ENCODE data around the gene PI4K2A.

The PI4K2A gene

GRCh38 chr10:97640174-97640867, at the start of gene PI4K2A:
PI4K2A (plus strand) TSS chr10:97640671; CDS start chr10:97640743, 72 bp downstream.
- DNase-seq, result peak; percentile 98

- DNase-seq, result no peak
Measured at GRCh38 chr10:97590748-97591495, 49.5 kb upstream of the PI4K2A start.

GRCh38 chr10:97593421-97593820, 47.0 kb upstream of the PI4K2A start:
- no peak for DNase-seq

DNA sequence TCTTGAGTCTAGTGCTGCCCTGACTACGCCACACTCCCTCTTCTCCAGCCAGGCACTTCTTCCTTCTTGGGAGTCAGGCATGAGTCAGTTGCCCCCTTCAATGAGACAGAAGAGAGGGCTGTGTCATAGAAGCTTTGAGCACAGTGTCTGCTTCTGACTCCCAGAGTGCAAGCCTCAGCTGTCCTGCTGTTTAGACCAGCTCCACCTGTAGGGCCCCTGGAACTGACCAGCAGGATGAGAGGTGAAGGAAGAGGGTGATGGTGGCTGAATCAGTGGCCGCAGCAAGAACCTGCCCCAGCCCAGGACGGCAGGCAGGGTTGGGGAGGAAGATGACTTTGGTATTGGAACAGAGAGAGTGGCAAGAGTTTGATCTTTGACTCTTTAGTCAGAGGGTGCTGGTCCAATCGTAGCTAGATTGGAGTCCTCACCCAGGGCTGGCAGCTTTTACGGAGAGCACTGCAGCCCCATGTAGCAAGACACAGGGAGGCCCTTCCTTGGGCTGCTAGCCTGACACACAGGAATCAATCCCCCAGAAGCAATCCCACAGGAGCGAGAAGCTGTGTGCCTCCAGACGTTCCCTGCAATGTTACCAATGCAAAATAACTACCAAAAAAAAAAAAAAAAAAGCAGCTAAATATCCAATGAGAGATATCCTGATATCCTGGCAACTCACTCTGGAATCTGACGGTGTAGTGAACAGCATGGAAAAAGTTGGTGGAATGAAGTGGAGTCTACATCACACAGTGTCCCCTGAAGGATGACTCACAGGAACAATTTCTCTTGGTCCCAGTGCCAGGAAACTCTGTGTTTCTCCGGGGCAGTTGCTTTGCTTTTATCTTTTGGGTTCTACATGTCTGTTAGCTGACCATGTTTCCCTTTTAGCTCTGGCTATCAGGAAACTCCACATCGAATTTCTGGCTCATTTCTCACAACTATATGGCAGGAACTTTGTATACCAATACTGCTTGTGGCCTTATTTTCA, 44.1 kb upstream of the PI4K2A start:
- DNase-seq, result no peak

GRCh38 chr10:97597778-97598177, 42.7 kb upstream of the PI4K2A start:
- DNase-seq, result no peak

GRCh38 chr10:97598407-97599271, 41.8 kb upstream of the PI4K2A start:
- no peak for DNase-seq

DNA sequence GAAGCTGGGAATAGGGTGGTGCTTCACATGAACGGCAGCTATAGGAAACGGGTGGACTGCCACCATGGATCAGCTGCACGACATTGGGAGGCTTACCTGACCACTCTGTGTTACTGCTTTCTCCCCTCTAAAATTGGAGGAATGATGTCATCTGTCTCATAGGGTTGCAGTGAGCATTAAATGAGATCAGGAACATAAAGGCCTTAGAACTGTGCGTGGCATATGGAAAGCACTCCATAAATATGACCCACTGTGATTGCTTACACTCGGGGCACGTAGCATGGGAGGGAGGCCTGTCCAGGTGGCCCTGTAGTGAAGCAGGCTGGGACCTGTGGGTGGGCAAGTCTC, 41.2 kb upstream of the PI4K2A start:
- DNase-seq, result no peak

DNA sequence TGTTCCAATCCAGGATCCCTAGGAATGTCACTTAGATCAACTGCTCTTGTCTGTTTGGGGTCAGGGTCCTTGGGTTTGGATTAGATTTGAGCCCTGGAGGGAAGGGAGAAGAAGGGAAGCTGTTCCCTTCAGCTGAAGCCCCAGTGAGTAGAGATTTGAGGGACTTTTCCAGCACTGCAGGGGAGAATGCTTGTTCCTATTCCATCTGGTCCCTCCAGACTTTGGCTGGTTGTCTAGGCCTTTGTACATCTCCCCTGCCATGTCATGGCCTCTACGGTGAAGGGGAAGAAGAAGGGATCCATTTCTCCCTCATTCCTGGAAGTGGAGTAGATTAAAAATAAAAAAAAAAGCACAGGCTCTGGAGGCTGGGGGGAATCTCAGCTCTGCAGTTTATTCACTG, 39.9 kb upstream of the PI4K2A start:
- no peak for DNase-seq

DNA sequence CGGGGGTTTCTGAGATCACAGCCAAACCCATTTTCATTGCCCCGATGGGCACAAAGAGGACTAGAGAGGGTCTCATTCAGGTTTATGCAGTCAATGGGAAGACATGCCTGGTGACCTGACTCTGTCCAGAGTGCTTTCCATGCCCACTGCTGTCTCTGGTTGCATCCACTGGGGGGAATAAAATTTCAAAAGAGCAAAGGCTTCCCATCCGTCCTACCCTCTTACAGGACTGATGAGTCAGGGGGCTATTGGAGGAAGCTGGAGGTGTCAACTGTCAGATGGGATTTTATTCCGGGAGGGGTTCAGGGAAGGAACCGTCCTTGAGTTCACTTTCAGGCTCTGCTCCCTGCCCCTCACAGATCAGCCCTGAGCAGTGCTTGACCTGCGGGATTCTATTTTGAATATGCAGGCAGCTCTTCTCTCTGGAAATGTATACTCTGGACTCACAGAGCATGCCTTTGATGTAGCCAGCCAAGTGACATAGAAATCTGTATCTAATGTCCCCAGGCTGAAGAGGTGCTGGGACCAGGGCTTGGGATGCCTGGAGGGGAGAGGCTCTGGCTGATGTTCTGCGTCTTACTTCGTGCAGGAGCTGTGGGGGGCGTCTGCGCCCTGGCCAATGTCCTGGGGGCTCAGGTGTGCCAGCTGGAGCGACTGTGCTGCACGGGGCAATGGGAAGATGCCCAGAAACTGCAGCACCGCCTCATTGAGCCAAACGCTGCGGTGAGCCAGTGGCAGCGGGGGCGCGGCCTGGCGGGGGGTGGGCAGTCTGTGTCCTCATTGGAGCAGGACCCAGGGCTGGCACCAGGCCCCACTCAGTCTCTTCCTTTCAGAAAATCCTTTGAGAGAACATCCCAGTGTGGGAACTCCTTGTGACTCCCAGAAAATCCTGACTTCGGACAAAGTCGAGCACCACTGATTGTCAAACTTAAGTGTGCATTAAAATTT, 38.9 kb upstream of the PI4K2A start:
- no peak for DNase-seq

DNA sequence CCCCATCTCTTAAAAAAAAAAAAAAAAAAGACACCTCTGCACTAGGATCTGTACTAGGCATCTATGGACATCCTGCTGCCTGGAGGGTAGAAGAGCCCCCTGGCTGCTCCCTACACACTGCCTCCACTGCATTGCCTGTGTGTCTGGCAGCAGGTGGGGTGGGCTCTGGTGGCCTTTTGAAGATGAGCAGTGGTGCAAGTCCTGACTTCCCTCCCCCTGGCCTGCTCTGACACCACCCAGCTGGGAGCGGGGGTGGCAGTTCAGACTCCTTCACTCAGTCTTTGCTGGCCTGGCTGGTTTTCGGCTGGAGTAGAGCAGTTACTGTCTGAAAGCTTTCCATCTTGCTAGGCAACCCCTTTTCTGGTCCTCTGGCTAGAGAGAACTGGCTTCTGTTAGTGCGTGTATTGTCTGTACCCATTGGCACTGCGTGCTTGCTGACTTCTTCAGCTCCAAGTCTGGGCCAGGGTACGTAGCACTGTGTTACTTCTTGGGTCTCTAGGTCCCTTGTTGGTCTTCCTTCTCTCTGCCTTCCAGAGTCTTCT, 33.3 kb upstream of the PI4K2A start:
- no peak for DNase-seq

DNA sequence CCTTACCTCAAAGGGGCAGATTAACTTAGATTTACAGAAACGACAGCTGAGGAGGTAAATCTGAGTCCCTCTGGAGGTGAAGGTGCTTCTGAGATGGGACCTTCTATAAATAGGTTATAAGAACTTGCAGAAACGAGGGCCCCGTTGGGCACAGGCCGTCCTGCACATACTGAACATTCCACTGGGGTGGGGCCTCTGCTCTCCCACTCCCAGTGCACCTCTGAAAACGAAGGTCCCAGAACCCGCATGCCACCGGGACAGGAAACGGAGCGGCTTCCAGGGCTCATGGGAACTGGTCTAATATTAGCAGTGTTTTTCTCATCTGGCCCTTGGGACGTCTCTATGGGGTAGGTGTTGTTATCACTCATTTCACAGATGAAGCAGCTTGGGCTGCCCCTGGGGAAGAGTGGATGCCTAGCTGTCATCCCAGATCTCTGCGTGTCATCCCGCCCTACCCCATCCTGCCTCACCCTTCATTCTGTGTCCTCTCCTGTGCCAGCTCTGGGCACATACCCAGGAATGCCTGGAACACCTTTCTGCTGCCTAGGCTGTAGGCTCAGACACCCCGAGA, 31.4 kb upstream of the PI4K2A start:
- no peak for DNase-seq

DNA sequence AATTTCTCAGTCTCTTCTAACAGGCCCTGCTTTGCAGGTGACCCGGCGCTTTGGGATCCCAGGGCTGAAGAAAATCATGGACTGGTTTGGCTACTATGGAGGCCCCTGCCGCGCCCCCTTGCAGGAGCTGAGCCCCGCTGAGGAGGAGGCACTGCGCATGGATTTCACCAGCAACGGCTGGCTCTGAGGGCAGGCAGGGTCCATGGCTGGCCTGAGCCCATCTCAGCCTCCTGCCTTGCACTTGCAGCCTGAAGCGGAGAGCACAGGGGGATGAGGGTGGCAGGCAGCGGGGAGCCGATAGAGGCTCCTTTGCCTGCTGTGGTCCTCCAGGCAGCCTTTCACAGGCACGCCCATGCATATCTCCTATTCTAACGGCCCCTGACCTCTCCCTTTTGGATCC, 29.0 kb upstream of the PI4K2A start:
- no peak for DNase-seq

DNA sequence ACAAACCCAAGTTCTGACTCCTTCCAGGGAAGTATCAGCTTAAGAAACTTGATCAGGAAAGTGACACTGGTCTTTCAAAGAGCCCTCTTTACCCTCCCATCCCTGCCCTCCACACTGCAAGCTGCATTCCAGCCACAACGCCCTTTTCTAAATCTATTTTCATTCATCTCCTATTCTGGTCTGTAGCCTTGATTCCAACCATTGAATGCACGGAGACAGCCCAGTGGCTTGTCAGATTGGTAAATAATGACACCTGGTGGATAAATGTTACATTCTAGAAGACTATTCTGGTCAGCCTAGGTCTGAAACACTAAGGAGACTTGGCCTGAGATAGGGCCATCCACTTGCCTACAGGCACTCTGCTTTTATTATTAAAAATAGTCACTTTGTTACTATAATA, 28.1 kb upstream of the PI4K2A start:
- no peak for DNase-seq

DNA sequence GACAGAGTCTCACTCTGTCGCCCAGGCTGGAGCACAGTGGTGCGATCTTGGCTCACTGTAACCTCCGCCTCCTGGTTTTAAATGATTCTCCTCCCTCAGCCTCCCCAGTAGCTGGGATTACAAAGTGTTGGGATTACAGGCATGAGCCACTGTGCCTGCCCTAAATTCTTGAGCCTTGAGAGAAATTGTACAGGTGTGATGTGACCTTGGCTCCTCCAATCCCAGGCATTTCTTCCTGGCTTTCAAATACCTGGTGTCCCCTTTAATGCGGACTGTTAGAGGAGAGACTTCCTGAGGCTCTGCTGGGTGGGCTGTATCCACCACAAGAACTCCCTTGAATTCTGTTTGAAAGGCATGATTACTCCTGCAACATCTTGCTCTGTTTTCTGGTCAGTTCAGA, 22.2 kb upstream of the PI4K2A start:
- DNase-seq, result no peak

DNA sequence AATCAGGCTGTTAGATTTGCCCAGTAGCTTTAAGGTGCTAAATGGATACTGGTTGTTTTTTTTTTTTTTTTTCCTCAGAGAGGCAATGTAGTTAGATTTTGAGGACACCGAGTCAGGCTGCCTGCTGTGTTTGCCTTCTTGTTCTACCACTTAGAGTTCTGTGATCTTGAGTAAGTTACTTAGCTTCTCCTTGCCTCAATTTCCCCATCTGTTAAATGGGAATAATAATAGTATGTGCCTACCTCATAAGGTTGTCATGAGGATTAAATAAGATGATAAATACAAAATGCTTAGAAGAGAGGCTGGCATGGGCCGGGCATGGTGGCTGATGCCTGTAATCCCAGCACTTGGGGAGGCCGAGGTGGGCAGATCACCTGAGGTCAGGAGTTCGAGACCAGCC, 21.7 kb upstream of the PI4K2A start:
- no peak for DNase-seq

DNA sequence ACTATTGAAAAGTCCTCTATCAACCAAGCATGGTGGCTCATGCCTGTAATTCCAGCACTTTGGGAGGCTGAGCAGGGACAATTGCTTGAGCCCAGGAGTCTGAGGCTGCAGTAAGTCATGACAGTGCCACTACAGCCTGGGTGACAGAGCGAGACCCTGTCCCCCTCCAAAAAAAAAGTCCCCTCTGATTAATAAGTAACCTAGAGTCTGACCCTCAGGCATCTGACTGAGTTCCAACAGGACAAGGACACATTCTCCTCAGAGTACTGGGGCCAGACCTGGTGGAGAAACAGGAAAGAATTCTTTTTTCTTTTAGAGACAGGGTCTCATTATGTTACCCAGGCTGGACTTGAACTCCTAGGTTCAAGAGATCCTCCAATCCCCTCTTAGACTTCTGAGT, 17.2 kb upstream of the PI4K2A start:
- no peak for DNase-seq

GRCh38 chr10:97627731-97628130, 12.7 kb upstream of the PI4K2A start:
- DNase-seq, result no peak

DNA sequence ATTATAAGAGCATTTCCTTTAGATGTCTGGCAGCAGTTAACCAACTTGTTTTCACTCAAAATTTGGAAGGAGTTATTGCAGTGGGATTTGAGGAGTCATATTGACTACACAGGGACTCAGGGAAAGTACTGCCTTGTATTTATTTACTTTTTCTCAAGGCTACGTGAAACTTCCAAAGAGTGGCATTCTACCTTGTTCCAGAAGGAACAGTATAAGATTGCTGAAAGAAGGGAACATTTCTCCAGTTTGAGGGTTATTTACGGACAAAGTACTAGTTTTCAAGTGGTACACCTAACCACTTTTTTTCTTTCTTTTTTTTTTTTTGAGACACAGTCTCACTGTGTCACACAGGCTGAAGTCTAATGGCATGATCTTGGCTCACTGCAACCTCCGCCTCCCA, 12.2 kb upstream of the PI4K2A start:
- no peak for DNase-seq

DNA sequence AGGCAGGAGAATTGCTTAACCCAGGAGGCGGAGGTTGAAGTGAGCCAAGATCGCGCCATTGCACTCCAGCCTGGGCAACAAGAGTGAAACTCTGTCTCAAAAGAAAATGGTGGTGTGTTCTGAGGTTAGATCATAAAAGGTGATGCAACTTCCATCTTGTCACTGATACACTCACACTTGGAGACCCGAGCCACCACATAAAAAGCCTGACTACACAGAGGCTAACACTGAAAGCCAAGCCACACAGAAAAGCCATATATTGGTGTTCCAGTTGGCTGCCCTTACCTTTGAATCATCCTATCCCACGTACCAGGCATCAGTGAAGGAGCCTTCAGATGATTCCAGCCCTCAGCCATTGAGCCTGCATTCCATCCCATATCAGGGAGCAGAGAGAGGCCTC, 11.2 kb upstream of the PI4K2A start:
- DNase-seq, result no peak

GRCh38 chr10:97631098-97631497, 9.4 kb upstream of the PI4K2A start:
- no peak for DNase-seq
